Measurements from ENCODE around the gene DLX5.
"Not testable (repeated sequence)": the region's sequence is repeated elsewhere in the genome, so short reads cannot be mapped to it uniquely, and the experiment has no call there.

GRCh38 chr7:97034213-97034852, 9.7 kb upstream of the DLX5 start:
- not testable (repeated sequence) for TF ChIP-seq CTCF, POLR2A (IDR thresholded peaks at IDR 0.05)
